ENCODE data around the gene PIEZO1. TPM values are rescaled to one million over a fixed set of nuclear protein-coding genes. Genes with fewer than 3 reads are reported as not detected.

PIEZO1 gene
- total RNA-seq, 1 donor from 2014 or later: 247 TPM

DNA sequence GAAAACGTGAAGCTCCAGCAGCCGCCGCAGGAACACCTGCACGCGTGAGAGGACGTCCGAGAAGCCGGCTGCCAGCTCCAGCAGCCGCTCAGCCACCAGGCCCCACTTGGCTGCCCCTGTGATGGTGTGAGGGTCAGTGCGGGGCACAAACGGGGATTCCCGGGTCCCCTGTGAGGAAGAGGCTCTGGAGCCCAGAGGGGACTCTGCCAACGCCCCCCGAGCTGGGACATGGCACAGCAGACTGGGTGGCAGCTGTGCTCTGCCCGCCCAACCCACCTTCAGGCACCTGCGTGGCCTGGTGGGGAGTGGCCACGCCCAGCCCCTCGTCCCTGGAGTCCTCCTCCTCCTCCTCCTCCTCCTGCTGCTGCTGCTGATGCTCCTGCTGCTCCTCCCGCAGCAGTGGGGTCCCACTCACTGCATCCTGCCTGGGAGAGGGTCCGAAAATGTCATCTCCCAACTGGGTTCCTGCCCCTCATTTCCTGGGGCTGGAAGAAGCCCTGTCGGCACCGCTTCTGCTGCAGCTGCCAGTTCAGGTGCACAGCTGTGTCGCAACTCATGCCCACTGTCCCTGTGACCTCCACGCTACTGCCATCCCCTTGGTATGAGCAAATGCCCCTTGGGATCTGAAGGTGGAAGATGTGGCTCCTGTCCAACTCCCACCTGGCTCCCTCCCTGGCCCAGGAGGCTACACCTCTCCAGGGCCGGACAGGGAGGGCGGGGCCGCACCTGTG lies 51.2 kb downstream of the PIEZO1 start:
- no peaks in the 10 kb centered on the region for H3K9me3 ChIP-seq (ENCODE audit: insufficient read depth, low read depth, low read length)
- DNase-seq (ENCODE audit: low read depth): no peak
- H3K4me3 ChIP-seq (ENCODE audit: insufficient read depth, low read depth, low read length): no peak overlapping the region
- no peak overlapping the region for H2AFZ ChIP-seq (ENCODE audit: low read depth, low read length)
- no peaks in the 10 kb centered on the region for H3K27me3 ChIP-seq (ENCODE audit: insufficient read depth, low read length)
- Mint-ChIP-seq H3K36me3 (ENCODE audit: low read depth, unreplicated experiment) (peaks cover 5% of the 10 kb centered on the region), H3K27ac (ENCODE audit: unreplicated experiment) (no peak overlapping the region), H3K9me3 (ENCODE audit: unreplicated experiment) (no peaks in the 10 kb centered on the region), H3K4me3 (ENCODE audit: unreplicated experiment) (no peak overlapping the region), H3K27me3 (ENCODE audit: low read depth, unreplicated experiment) (no peaks in the 10 kb centered on the region), H3K4me1 (ENCODE audit: low read depth, unreplicated experiment) (peaks cover 9% of the 10 kb centered on the region)
- peaks cover 72% of the 10 kb centered on the region for H4K20me1 ChIP-seq (ENCODE audit: insufficient read depth, low read length)
- no peak for TF ChIP-seq EZH2 (IDR thresholded peaks at IDR 0.05; ENCODE audit: insufficient read depth, low read length)
- TF ChIP-seq, protein P1, sequence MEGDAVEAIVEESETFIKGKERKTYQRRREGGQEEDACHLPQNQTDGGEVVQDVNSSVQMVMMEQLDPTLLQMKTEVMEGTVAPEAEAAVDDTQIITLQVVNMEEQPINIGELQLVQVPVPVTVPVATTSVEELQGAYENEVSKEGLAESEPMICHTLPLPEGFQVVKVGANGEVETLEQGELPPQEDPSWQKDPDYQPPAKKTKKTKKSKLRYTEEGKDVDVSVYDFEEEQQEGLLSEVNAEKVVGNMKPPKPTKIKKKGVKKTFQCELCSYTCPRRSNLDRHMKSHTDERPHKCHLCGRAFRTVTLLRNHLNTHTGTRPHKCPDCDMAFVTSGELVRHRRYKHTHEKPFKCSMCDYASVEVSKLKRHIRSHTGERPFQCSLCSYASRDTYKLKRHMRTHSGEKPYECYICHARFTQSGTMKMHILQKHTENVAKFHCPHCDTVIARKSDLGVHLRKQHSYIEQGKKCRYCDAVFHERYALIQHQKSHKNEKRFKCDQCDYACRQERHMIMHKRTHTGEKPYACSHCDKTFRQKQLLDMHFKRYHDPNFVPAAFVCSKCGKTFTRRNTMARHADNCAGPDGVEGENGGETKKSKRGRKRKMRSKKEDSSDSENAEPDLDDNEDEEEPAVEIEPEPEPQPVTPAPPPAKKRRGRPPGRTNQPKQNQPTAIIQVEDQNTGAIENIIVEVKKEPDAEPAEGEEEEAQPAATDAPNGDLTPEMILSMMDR (IDR thresholded peaks at IDR 0.05; ENCODE audit: insufficient read depth, low read depth, low read length): no peak
- H3K4me1 ChIP-seq (ENCODE audit: insufficient read depth, low read length): peaks cover 12% of the 10 kb centered on the region
- no peak for FAIRE-seq
- no peak overlapping the region for H3K27ac ChIP-seq (ENCODE audit: low read depth, low read length)
- no peak overlapping the region for H3K4me2 ChIP-seq (ENCODE audit: low read length)
- peaks cover 11% of the 10 kb centered on the region for H3K79me2 ChIP-seq (ENCODE audit: insufficient read depth, low read length)
- H3K36me3 ChIP-seq (ENCODE audit: insufficient read depth, low read length): no peaks in the 10 kb centered on the region
- H3K9ac ChIP-seq (ENCODE audit: low read length): no peak overlapping the region

DNA sequence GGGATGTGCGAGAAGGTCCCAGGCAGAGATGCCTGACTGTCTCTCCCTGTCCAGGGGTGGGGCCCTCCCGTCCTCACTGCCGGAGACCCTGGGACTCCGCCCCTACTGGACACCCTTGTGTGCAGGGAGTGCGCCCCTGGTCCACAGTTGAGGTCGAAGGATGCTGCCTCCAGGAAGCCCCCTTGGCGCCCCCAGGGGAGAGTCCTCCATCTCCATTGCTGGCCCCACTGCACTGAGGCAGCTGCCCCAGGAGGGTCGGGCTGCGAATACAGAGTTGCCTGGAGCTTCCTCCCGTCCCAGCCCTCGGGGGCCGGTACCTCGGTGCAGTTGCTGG lies 52.1 kb downstream of the PIEZO1 start:
- no peak overlapping the region for H3K27ac Mint-ChIP-seq (ENCODE audit: unreplicated experiment)
- Histone ChIP-seq H3K4me3 (ENCODE audit: insufficient read depth, low read depth, low read length) (no peak overlapping the region), H2AFZ (ENCODE audit: low read depth, low read length) (no peak overlapping the region), H3K9me3 (ENCODE audit: insufficient read depth, low read depth, low read length) (no peaks in the 10 kb centered on the region), H4K20me1 (ENCODE audit: insufficient read depth, low read length) (peaks cover 64% of the 10 kb centered on the region), H3K36me3 (ENCODE audit: insufficient read depth, low read length) (no peaks in the 10 kb centered on the region), H3K4me2 (ENCODE audit: low read length) (no peak overlapping the region), H3K27ac (ENCODE audit: low read depth, low read length) (no peak overlapping the region), H3K9ac (ENCODE audit: low read length) (no peak overlapping the region), H3K4me1 (ENCODE audit: insufficient read depth, low read length) (peaks cover 12% of the 10 kb centered on the region), H3K27me3 (ENCODE audit: insufficient read depth, low read length) (no peaks in the 10 kb centered on the region), H3K79me2 (ENCODE audit: insufficient read depth, low read length) (peaks cover 11% of the 10 kb centered on the region)
- no peak for FAIRE-seq
- peaks cover 9% of the 10 kb centered on the region for H3K4me1 Mint-ChIP-seq (ENCODE audit: low read depth, unreplicated experiment)
- DNase-seq (ENCODE audit: low read depth): no peak
- no peaks in the 10 kb centered on the region for H3K27me3 Mint-ChIP-seq (ENCODE audit: low read depth, unreplicated experiment)
- H3K9me3 Mint-ChIP-seq (ENCODE audit: unreplicated experiment): no peaks in the 10 kb centered on the region
- H3K36me3 Mint-ChIP-seq (ENCODE audit: low read depth, unreplicated experiment): peaks cover 5% of the 10 kb centered on the region
- H3K4me3 Mint-ChIP-seq (ENCODE audit: unreplicated experiment): no peak overlapping the region
- TF ChIP-seq, protein P1 (IDR thresholded peaks at IDR 0.05; ENCODE audit: insufficient read depth, low read depth, low read length): no peak
- no peak for TF ChIP-seq EZH2 (IDR thresholded peaks at IDR 0.05; ENCODE audit: insufficient read depth, low read length)

Measured in astrocyte (in vitro differentiated cells and primary cell).